BJ (cell line): ENCODE data around the gene PABPC1L. TPM values are rescaled to one million over a fixed set of nuclear protein-coding genes. Genes with fewer than 3 reads are reported as not detected.

Source experiments
- CTCF ChIA-PET: fragments of 350-600 bp; formaldehyde crosslinking; extraction: SDS; loops from one replicate; lab custom pipeline; 2021; ENCODE audit warnings: antibody characterized with exemption, inconsistent platforms; lab: Yijun Ruan, JAX
- POLR2A ChIA-PET: fragments of 300-600 bp; sonication (Branson Sonifier 250); formaldehyde crosslinking; extraction: SDS; loops from one replicate; lab custom pipeline; 2021; ENCODE audit warnings: antibody characterized with exemption; lab: Charles Lee
- DNase-seq: peaks from one replicate; pipeline ENCODE4 v3.0.0-alpha.2; 2011; ENCODE audit warnings: low read depth
- H3K27me3 ChIP-seq: 2 replicates; pipeline ENCODE4 v1.6.0; 2011; ENCODE audit warnings: low read length; ENCODE audit not compliant: control insufficient read depth, insufficient read depth
- H3K36me3 ChIP-seq: 2 replicates; pipeline ENCODE4 v1.5.1; 2011; ENCODE audit warnings: low read length; ENCODE audit not compliant: control insufficient read depth, insufficient read depth
- H3K4me3 ChIP-seq: 2 replicates; pipeline ENCODE4 v1.5.1; 2011; ENCODE audit warnings: low read depth, mild to moderate bottlenecking, control low read depth, low read length
- polyA plus RNA-seq: library from polyadenylated mRNA; depleted of rRNA; stranded (reverse); fragments of >200 nt; gene quantifications from 2 replicates; pipeline ENCODE4 v1.2.3, GENCODE V29; 2011
- TF ChIP-seq, protein P1 (sequence below): IDR thresholded peaks from 2 replicates; pipeline ENCODE4 v1.5.1; 2011; ENCODE audit warnings: low read depth, mild to moderate bottlenecking, control low read depth, inconsistent platforms, low read length, moderate library complexity; ENCODE audit not compliant: insufficient read depth

The PABPC1L gene
- polyA plus RNA-seq, 1 experiment = 55.0 TPM

DNA sequence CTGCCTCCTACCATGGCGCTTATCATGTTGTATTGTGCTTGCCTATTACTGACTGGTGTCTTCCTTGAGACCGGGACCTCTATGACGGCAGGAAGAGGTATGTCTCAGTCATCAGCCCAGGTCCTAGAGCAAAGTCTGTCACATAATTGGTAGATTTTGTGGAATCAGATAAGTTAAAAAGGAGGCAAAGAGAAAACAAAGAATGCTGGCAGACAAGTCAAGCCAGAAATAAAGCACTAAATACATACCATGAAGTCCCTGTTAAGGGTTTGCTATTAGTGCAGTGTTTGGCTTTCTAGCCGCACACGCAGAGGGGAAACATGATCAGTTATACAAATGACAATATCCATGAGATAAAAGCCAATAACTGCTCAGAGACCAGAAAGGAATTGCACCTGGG, 44.4 kb downstream of the PABPC1L start:
- no peak for DNase-seq
- ChIA-PET CTCF (no interaction called here), POLR2A (no interaction called here)
- H3K4me3 ChIP-seq = no peak overlapping the region
- TF ChIP-seq, protein P1, sequence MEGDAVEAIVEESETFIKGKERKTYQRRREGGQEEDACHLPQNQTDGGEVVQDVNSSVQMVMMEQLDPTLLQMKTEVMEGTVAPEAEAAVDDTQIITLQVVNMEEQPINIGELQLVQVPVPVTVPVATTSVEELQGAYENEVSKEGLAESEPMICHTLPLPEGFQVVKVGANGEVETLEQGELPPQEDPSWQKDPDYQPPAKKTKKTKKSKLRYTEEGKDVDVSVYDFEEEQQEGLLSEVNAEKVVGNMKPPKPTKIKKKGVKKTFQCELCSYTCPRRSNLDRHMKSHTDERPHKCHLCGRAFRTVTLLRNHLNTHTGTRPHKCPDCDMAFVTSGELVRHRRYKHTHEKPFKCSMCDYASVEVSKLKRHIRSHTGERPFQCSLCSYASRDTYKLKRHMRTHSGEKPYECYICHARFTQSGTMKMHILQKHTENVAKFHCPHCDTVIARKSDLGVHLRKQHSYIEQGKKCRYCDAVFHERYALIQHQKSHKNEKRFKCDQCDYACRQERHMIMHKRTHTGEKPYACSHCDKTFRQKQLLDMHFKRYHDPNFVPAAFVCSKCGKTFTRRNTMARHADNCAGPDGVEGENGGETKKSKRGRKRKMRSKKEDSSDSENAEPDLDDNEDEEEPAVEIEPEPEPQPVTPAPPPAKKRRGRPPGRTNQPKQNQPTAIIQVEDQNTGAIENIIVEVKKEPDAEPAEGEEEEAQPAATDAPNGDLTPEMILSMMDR = no peak
- no peaks in the 10 kb centered on the region for H3K27me3 ChIP-seq
- H3K36me3 ChIP-seq = peaks cover 20% of the 10 kb centered on the region

DNA sequence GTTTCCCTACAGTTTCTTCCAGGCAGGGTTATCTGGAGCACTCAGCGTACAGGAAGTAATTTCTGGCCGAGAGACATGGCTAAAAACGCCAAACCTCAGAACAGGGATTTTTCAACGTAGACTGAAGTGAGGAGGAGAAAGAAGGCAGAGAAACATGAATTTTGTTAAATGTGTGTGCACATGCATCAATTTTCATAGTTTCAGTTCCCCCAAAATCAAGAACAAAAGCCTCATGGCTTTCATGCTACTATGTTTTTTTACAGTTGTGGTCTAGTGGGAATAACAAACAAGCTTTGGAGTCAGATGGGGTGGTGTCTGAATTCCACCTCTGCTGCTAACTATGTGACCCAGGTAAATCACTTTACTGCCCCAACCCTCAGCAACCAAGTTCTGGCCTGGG, 45.4 kb downstream of the PABPC1L start:
- ChIA-PET CTCF (no interaction called here), POLR2A (no interaction called here)
- TF ChIP-seq, protein P1 = no peak
- Histone ChIP-seq H3K27me3 (no peaks in the 10 kb centered on the region), H3K36me3 (peaks cover 20% of the 10 kb centered on the region), H3K4me3 (no peak overlapping the region)
- DNase-seq = no peak

DNA sequence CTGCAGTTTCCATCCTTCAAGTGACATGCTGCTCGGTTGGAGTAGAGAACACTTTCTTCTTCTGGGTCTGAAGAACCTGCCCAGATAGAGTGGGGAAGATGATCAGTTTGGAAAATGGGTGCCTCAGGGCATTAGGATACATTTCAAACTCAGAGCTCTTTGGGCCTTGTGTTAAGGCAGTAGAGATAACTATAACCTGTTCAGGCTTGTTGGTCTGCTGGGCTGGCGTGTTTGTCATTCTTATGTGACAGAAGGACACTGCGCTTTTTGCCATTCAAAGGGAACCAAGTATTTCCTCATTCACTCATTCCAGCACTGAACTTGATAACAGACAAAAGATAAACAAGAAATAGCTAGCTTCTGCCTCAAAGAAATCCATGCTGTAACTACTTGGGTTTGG, 46.5 kb downstream of the PABPC1L start:
- TF ChIP-seq, protein P1 = no peak
- no peak for DNase-seq
- peaks cover 15% of the 10 kb centered on the region for H3K36me3 ChIP-seq
- ChIA-PET POLR2A (no interaction called here), CTCF (interaction anchor here (2.4 kb wide), 1 partner anchor 156 kb away, joined by 7 read pairs; no protein-coding TSS in a partner anchor)
- no peak overlapping the region for H3K4me3 ChIP-seq
- no peaks in the 10 kb centered on the region for H3K27me3 ChIP-seq

DNA sequence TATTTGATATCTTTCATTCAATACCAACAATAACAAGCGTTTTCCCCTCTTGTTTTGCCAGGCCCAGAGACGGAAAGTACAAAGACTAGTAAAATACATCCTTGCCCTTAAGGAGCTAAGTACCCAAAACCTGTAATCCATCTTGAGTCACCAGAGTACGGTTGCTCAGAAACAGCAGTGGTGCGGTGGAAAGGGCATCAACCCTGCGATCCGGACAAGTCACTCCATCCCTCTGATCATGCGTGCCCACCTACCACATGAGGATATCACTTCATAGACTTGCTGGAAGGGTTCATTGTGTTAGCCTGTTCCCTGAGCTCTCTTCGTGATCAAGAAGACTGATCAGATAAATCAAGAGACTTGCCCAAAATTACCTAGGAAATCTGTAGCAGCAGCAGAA, 48.4 kb downstream of the PABPC1L start:
- H3K4me3 ChIP-seq = no peak overlapping the region
- TF ChIP-seq, protein P1 = no peak
- H3K36me3 ChIP-seq = peaks cover 9% of the 10 kb centered on the region
- ChIA-PET CTCF (interaction anchor here (1.0 to 4.1 kb wide), 4 partner anchors 9 to 154 kb away, joined by 3 to 15 read pairs (median 6); no protein-coding TSS in a partner anchor), POLR2A (no interaction called here)
- DNase-seq = no peak
- H3K27me3 ChIP-seq = no peaks in the 10 kb centered on the region

DNA sequence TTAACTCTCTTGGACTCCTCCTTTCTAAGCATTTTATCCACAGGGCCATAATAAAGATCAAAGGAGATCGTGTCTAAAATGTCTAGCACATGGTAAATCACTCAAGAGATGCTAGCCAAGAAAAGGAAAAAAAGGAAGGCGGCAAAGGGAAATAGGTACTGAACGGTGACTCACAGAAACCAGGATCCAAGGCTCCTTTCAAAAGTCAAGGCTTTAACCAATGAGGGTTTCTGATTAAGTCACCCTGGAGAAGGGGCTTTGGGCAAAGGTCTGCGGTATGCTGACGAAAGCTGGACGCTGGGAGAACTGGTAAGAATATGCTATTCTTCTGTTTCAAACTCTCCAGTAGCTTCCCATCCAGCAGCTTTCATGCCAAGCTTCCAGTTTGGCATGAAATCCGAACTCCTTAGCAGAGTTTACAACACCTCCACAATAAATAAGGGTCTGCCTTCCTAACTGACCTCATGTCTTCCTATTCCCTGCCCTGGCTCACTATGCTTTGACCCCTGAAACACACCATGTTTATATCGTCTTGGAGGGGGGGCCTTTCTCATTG, 49.3 kb downstream of the PABPC1L start:
- TF ChIP-seq, protein P1 = no peak
- H3K27me3 ChIP-seq = no peaks in the 10 kb centered on the region
- POLR2A ChIA-PET = no interaction called here
- no peak for DNase-seq
- CTCF ChIA-PET = interaction anchor here (1.0 to 4.1 kb wide), 3 partner anchors 10 to 137 kb away, joined by 3 to 15 read pairs (median 6); no protein-coding TSS in a partner anchor
- H3K4me3 ChIP-seq = peak overlapping the region; percentile 74
- H3K36me3 ChIP-seq = peaks cover 6% of the 10 kb centered on the region
